Right lung (tissue), 5 donors: ENCODE measurements around the gene ABCB6. TPM values are rescaled to one million over a fixed set of nuclear protein-coding genes. Genes with fewer than 3 reads are reported as not detected.

Experiments
- DNase-seq, 2 donors: peaks; one replicate each; pipeline ENCODE4 v3.0.0-alpha.2; 2013
- polyA plus RNA-seq, 5 donors: library from polyadenylated mRNA; unstranded; fragments of 120-200 nt; gene quantifications; one replicate each; pipeline versions ENCODE4 v1.2.1 to v1.2.3, GENCODE V29; 2013; ENCODE audit warnings: inconsistent platforms in 1 of 5, low replicate concordance in 1 of 5; ENCODE audit not compliant: insufficient read length in 5 of 5, insufficient read depth in 1 of 5

The ABCB6 gene
- polyA plus RNA-seq, 5 donors = 25.4 to 41.5 (median 30.1) TPM

DNA sequence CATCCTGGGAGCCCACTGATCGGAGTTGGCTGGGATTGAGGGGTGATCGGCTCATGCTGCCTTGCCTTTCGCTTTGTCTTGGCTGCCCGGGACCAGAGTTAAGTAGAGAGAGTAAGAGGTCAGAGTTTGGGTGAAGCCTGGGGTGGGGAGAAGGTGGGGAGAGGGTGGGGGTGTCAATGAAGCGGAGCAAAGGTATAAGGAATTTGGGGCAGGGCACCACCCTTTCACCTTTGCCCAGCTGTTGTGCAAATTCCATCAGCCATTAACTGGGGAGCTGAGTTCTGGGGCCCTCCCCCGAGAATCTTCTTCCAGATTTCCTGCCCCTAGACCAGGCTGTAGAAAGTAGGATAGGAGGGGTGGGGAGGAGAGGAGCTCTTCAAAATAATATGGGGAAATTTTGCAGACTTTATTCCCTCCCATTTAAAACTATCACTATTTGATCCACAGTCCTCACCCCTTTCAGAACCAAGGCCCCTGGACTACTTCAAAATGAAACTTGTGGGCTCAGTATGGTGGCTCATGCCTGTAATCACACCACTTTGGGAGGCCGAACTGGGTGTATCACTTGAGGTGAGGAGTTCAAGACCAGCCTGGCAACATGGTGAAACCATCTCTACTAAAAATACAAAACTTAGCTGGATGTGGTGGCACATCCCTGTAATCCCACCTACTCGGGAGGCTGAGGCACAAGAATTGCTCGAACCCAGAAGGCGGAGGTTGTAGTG lies 48.7 kb downstream of the ABCB6 start, which contains the start of gene SLC23A3:
Gene SLC23A3, minus strand, starts transcription at position 100 of the 725 bp plus-strand sequence. Its CDS starts 45 bp downstream, at position 55.
- no peak for DNase-seq

DNA sequence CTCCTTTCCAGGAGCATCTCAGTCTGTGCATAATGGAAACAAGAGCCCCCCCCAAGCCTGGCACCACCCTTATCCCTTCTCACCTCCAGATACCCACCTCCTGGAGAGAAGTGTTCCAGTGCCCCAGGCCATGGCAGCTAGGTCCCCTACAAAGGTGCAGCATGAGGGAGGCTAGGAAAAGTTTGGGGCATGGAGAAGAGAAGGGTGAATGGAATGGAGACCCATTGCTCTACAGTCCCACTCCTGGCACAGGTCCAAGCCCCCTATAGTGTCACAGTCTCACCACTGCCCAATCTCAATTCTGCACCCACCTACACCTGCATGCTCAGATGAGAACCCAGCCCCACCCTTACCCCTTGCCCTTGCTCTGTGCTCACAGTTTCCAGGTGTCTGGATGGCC lies 49.8 kb downstream of the ABCB6 start:
- DNase-seq = no peak

DNA sequence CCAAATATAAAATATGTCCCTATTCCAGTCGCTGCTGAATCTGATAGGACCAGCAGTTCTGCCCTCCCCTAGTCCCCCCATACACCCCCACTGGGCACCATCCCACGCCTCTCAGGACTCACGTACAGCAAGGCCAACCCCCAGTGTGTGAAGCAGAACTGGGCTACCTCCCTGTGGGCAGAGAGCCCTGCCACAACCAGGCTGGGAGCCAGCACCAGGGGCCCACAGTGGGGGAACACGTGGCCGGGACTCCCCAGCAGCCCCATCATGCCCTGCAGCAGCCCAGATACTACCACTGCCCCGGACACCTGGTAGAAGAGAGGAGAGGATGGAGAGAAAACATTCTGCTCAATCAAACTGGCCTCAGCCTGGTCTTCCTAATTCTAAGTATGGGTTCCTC lies 50.2 kb downstream of the ABCB6 start:
- DNase-seq = no peak

DNA sequence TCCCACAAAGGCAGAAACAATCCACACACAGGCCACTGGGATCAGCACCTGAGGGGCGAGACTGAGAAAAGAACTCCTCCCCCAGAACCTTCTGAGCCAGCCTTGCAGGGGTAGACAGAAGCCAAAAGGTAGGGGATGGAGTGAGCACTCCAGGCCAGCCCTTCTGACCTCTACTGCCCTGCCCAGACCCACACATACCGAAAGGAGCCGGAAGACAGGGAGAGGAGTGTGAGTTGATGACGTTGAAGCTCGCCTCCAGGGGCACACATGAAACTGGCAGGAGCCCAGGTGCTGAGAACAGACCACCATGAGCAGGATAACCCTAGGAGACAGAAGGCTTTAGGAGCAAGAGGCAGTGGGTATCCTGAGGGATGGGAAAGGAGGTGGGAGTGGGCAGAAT lies 50.8 kb downstream of the ABCB6 start:
- DNase-seq = no peak

- DNase-seq = no peak
Measured at GRCh38 chr2:219165058-219165911, 53.5 kb downstream of the ABCB6 start.

GRCh38 chr2:219163156-219163555 lies 55.6 kb downstream of the ABCB6 start:
- no peak for DNase-seq

DNA sequence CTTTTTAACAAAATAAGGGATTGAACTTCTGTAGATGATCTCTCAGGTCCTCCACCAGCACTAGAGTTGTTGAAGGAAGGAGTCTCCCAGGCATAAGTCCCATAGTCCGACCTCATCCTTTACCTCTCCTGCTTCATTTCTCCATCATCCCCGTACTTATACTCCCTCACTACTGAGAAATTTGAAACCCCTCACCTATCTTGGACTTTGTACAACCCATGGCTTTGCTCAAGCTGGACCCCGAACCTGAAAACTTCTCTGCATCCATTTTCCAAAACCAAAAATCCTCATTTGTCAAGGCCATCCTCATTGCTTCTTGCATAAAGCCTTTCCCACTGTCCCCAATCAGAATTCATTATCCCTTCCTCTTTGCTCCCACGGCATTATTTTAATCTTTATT lies 57.7 kb downstream of the ABCB6 start:
- no peak for DNase-seq

GRCh38 chr2:219160186-219161017 lies 58.4 kb downstream of the ABCB6 start, which contains the start of gene NHEJ1:
NHEJ1 (minus strand) TSS chr2:219160815; CDS start chr2:219158362, 2,453 bp downstream.
- DNase-seq = peak; percentile 94 to 96

Other genes starting within 250 kb of the ABCB6 start
- not detected for gene FEV, start 233.8 kb downstream of the ABCB6 start, polyA plus RNA-seq
- not detected for gene CRYBA2, start 225.5 kb downstream of the ABCB6 start, polyA plus RNA-seq
- 1 to 10 TPM in 4 of 5 donors, under 1 TPM in 1; 0.60 to 4.5 (median 3.1) TPM for gene CFAP65, start 177.4 kb downstream of the ABCB6 start, polyA plus RNA-seq
- 1 to 10 TPM; 1.2 to 3.7 (median 2.1) TPM for gene IHH, start 158.0 kb downstream of the ABCB6 start, polyA plus RNA-seq
- gene NHEJ1, start 58.1 kb downstream of the ABCB6 start, polyA plus RNA-seq = 10 to 100 TPM; 14.8 to 20.9 (median 17.5) TPM
- gene SLC23A3, start 48.9 kb downstream of the ABCB6 start, polyA plus RNA-seq = 1 to 10 TPM; 3.6 to 4.8 (median 3.9) TPM
- gene CNPPD1, start 42.0 kb downstream of the ABCB6 start, polyA plus RNA-seq = 10 to 100 TPM; 35.5 to 46.1 (median 38.5) TPM
- gene RETREG2, start 40.7 kb downstream of the ABCB6 start, polyA plus RNA-seq = 10 to 100 TPM; 73.4 to 88.4 (median 80.1) TPM
- 10 to 100 TPM; 31.5 to 45.9 (median 35.8) TPM for gene ZFAND2B, start 12.2 kb downstream of the ABCB6 start, polyA plus RNA-seq
- gene ATG9A, start 10.7 kb upstream of the ABCB6 start, polyA plus RNA-seq = 10 to 100 TPM; 38.7 to 44.8 (median 40.3) TPM
- gene ANKZF1, start 10.8 kb upstream of the ABCB6 start, polyA plus RNA-seq = 10 to 100 TPM; 58.2 to 87.0 (median 64.9) TPM
- 10 to 100 TPM; 11.2 to 17.4 (median 15.2) TPM for gene GLB1L, start 26.5 kb upstream of the ABCB6 start, polyA plus RNA-seq
- 10 to 100 TPM; 32.1 to 36.2 (median 35.2) TPM for gene STK16, start 26.5 kb upstream of the ABCB6 start, polyA plus RNA-seq
- 1 to 10 TPM in 4 of 5 donors, under 1 TPM in 1; 0.34 to 5.7 (median 4.3) TPM for gene TUBA4B, start 34.3 kb upstream of the ABCB6 start, polyA plus RNA-seq
- gene TUBA4A, start 35.0 kb upstream of the ABCB6 start, polyA plus RNA-seq = 10 to 100 TPM; 24.7 to 51.2 (median 38.0) TPM
- gene DNAJB2, start 60.4 kb upstream of the ABCB6 start, polyA plus RNA-seq = 10 to 100 TPM; 56.5 to 81.6 (median 74.9) TPM
- 1 to 10 TPM in 2 of 5 donors, under 1 TPM in 3; 0.30 to 1.2 (median 0.69) TPM for gene PTPRN, start 90.4 kb upstream of the ABCB6 start, polyA plus RNA-seq
- not detected for gene RESP18, start 113.8 kb upstream of the ABCB6 start, polyA plus RNA-seq
- gene DNPEP, start 169.0 kb upstream of the ABCB6 start, polyA plus RNA-seq = 10 to 100 TPM; 48.3 to 89.7 (median 71.3) TPM
- 100 to 1,000 TPM in 1 of 5 donors, 10 to 100 TPM in 4; 10.2 to 190 (median 32.6) TPM for gene DES, start 199.4 kb upstream of the ABCB6 start, polyA plus RNA-seq
- gene SPEG, start 215.9 kb upstream of the ABCB6 start, polyA plus RNA-seq = 10 to 100 TPM; 18.1 to 35.5 (median 33.7) TPM